Measurements from ENCODE around the gene CUZD1.

The CUZD1 gene

DNA sequence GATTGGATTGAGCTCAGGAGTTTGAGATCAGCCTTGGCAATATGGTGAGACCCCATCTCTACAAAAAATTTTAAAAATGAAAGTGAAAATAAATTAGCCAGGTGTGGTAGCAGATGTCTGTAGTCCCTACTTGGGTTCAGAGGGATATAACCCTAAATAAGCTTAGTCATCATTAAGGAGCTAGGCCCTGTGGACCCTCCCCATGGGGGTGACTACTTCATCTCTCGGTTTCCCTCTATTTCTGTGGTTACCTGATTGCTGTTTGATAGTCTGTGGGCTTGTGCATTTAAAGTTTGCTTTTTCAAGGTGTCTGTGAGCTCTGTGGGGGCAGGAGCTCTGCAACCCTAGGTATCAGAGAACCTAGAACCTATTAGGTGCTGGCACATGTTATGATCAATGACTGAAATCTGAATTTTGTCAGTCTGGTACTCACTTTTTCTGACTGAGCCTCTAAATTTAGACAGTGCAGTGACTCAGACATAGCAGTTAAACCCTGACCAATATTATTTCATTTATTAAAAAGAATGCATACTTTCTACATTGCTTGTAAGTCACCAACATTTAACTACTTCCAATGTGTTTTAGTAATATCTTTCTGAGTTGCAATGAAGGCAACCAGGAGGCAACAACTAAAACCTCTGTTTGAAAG lies 8.1 kb upstream of the CUZD1 start:
- no peak overlapping the region for H3K4me3 ChIP-seq (ENCODE audit: low read depth, low read length)
- TF ChIP-seq, protein P1, sequence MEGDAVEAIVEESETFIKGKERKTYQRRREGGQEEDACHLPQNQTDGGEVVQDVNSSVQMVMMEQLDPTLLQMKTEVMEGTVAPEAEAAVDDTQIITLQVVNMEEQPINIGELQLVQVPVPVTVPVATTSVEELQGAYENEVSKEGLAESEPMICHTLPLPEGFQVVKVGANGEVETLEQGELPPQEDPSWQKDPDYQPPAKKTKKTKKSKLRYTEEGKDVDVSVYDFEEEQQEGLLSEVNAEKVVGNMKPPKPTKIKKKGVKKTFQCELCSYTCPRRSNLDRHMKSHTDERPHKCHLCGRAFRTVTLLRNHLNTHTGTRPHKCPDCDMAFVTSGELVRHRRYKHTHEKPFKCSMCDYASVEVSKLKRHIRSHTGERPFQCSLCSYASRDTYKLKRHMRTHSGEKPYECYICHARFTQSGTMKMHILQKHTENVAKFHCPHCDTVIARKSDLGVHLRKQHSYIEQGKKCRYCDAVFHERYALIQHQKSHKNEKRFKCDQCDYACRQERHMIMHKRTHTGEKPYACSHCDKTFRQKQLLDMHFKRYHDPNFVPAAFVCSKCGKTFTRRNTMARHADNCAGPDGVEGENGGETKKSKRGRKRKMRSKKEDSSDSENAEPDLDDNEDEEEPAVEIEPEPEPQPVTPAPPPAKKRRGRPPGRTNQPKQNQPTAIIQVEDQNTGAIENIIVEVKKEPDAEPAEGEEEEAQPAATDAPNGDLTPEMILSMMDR (IDR thresholded peaks at IDR 0.05; ENCODE audit: low read depth, low read length), result no peak

DNA sequence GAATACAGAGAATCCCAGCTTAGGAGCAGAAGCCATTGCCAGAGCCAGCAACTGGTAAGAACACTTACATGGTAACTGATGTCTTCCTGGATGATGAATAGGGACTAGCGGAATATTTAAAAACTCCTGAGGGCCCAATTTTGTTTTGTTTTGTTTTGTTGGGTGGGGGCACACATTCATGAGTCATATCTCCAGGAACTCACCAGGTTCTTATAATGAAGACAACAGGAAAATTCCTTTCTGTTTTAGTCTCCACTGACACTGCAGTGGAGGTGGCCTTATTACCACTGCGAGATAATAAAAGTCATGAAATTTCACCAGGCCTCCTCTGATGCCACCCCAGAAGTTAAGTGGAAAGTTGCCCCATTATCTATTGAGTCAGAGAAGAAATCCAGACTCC lies 6.6 kb upstream of the CUZD1 start:
- no peak overlapping the region for H3K4me3 ChIP-seq (ENCODE audit: low read depth, low read length)
- TF ChIP-seq, protein P1 (IDR thresholded peaks at IDR 0.05; ENCODE audit: low read depth, low read length), result no peak

DNA sequence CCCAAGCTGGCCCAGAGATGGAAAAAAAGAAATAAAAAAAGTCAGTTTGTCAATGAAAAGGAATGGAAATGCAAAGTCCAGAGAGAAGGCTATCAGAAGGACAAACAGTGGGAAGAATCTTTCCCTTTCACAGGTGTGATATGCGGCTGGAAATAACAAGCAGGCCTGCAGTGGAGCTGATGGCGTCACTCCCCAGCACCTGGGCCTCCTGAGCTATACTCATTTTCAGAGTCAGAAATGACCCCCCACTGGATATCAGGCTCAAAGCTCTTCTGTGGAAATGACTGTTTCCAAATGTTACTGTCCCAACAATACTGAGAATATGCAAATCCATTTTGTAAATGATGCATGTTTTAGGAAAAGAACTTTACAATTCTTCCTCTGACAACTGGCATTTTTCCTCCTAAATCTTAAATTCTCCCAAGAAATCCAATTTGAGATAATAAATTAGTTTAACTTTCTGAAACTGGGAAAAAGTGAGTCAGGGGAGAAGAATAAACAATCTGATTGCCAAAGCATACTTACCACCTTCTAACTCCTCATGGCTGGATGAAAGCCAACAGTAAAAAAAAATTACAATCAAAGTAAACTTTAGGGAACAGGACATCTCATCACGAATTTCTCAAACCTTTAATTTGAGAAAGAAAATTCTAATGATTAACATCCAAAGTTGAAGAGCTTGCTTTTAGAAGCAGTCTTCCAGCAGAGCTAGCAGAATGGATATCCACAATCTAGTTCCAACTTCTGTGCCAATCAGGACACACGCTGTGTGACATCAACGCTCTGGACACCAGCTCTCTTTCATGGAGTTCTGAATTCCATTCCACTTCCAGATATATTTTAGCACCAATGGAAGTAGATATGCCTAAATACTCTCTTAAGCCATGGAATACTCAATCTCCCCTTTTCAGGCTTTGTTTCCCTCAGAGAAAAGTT lies 5.3 kb upstream of the CUZD1 start:
- TF ChIP-seq, protein P1 (IDR thresholded peaks at IDR 0.05; ENCODE audit: low read depth, low read length), result no peak
- no peak overlapping the region for H3K4me3 ChIP-seq (ENCODE audit: low read depth, low read length)

DNA sequence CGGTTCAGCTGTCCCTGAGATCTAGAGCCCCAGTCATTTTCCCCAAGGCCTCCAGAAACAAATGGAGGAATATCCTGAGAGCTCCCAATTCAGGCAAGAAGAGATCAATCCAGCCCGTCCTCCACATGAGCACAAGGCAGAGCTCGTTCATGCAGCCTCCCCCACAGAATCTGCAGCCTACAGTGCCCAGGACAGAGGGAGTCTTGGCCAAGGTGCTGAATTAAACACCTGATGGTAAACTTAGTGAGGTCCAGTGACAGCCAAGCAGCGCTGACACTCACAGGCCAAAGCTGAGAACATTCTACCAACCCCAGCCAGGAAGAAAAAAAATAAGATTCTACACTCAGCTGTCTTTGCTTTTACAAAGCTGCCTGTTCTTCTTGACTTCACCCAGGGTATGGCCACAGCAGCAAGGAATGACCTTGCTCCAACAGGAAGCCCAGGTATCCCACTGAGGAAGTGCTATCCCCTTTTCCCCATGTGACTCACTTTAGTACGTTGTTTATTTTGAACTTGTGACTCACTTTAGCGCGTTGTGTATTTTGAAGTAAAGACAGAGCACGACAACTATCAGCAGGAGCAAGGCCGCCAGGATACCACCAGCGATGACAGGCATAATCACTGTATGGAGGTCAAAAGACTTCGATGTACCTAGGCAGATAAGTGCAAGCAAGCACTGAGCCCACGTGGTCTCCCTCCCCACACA lies 4.4 kb upstream of the CUZD1 start:
- TF ChIP-seq, protein P1 (IDR thresholded peaks at IDR 0.05; ENCODE audit: low read depth, low read length), result no peak
- no peak overlapping the region for H3K4me3 ChIP-seq (ENCODE audit: low read depth, low read length)

DNA sequence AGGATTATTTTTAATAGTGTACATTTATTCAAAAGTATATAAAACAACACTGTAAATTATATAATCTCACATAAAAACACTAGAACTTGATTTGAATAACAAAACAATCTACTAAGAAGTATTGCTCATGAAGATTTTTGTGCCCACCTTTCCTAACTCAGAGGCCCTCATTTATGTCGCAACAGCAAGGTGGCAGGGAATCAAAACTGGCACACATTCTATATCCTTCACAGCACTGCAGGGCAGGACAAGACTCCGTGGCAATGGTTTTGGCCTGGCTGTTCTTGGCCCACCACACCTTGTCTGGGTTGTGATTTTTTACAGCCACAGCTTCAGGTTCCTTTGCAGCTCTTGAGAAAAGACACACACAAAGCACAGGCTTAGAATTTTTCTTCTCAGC lies 3.4 kb upstream of the CUZD1 start:
- TF ChIP-seq, protein P1 (IDR thresholded peaks at IDR 0.05; ENCODE audit: low read depth, low read length), result no peak
- no peak overlapping the region for H3K4me3 ChIP-seq (ENCODE audit: low read depth, low read length)

DNA sequence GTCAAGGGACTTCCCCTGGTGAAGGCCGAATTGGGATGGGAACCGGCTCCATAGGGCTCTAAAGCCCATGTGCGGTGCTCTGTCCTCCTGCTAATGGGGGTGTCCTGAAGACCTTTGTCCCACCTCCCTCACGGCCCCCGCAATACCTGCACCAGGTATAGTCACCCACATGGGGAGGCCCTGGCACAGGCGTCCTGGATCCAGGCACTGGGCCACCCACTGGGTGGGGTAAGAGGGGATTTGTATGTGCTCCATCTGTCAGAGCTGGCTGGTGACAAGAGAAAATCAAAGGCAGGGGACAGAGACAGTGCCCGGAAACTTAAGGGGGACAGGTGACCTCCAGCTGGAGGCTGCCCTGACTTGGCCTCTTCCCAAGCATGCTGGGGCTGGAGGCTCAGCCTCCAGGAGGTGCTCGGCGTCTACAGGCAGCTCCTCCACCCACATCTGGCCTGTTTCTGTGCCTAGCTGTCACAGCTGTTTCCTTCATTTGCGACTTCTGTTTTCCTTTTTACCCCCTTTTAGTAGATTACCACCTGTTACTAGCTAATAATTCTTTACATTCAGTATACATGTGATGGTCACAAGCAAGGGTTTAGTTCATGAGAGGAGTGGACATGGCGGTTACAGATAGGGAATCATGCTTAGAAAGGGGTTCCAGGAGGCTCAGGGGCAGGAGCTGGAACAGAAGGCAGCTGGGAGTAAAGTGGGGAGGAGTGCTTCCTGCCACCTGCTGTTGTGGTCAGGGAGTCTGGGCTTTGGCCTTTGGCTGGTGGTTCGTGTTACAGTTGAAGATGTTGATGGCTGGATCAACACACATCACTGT lies 2.3 kb upstream of the CUZD1 start:
- no peak overlapping the region for H3K4me3 ChIP-seq (ENCODE audit: low read depth, low read length)
- TF ChIP-seq, protein P1 (IDR thresholded peaks at IDR 0.05; ENCODE audit: low read depth, low read length), result no peak

Data from WI38 (cell line).